Left ventricle myocardium inferior (tissue), 1 donor: ENCODE results near the gene SQOR. TPM values are rescaled to one million over a fixed set of nuclear protein-coding genes. Genes with fewer than 3 reads are reported as not detected.

Source experiments
- DNase-seq: peaks from one replicate; pipeline ENCODE4 v3.0.0-alpha.2; 2020
- H3K27ac ChIP-seq: fragments of 200-600 bp; replicated peaks from 2 replicates; pipeline ENCODE4 v1.8.0; 2021
- H3K27me3 ChIP-seq: fragments of 200-600 bp; 2 replicates; pipeline ENCODE4 v1.8.0; 2021; ENCODE audit warnings: low read depth
- H3K36me3 ChIP-seq: fragments of 200-600 bp; 2 replicates; pipeline ENCODE4 v1.8.0; 2021
- H3K4me1 ChIP-seq: fragments of 200-600 bp; 2 replicates; pipeline ENCODE4 v1.8.0; 2021
- H3K4me3 ChIP-seq: fragments of 200-600 bp; 2 replicates; pipeline ENCODE4 v1.8.0; 2021; ENCODE audit warnings: mild to moderate bottlenecking, moderate library complexity
- H3K9me3 ChIP-seq: fragments of 200-600 bp; replicated peaks from 2 replicates; pipeline ENCODE4 v1.8.0; 2021
- CTCF ChIP-seq: fragments of 200-600 bp; IDR thresholded peaks from 2 replicates; pipeline ENCODE4 v1.8.0; 2021; ENCODE audit warnings: antibody characterized with exemption, mild to moderate bottlenecking, borderline replicate concordance
- intact Hi-C: fragments of 100-400 bp; cut with micrococcal nuclease; formaldehyde crosslinking; loops from one replicate; pipeline ENCODE4 v1.11.0; 2022
- total RNA-seq: library from RNA; stranded (reverse); fragmentation: NEBNext Ultra II Directional; extraction: Animal tissue kit (Norgen Biotek cat#: 25700); gene quantifications from one replicate; pipeline ENCODE4 v1.2.1, GENCODE V29; 2021
- donor health status: DM: no; HTN: yes; CAD: no; lungs with severe emphysema.

SQOR gene
- total RNA-seq, 1 donor from 2014 or later = 16.5 TPM

- H3K4me3 ChIP-seq = no peak overlapping the region
- H3K27me3 ChIP-seq = no peaks in the 10 kb centered on the region
- no peak overlapping the region for H3K27ac ChIP-seq
- H3K9me3 ChIP-seq = no peaks in the 10 kb centered on the region
- peaks cover 30% of the 10 kb centered on the region for H3K36me3 ChIP-seq
- TF ChIP-seq CTCF = no peak
- no peak for DNase-seq
- intact Hi-C loops = no loop called here
- peaks cover 28% of the 10 kb centered on the region for H3K4me1 ChIP-seq
Observed at GRCh38 chr15:45662375-45662774, 27.5 kb downstream of the SQOR start.

- Histone ChIP-seq H3K4me1 (peaks cover 15% of the 10 kb centered on the region), H3K27me3 (no peaks in the 10 kb centered on the region), H3K27ac (no peak overlapping the region), H3K4me3 (no peak overlapping the region), H3K36me3 (peaks cover 39% of the 10 kb centered on the region), H3K9me3 (no peaks in the 10 kb centered on the region)
- intact Hi-C loops = no loop called here
- no peak for DNase-seq
- TF ChIP-seq CTCF = no peak
Observed at GRCh38 chr15:45664451-45664850, 29.6 kb downstream of the SQOR start.

DNA sequence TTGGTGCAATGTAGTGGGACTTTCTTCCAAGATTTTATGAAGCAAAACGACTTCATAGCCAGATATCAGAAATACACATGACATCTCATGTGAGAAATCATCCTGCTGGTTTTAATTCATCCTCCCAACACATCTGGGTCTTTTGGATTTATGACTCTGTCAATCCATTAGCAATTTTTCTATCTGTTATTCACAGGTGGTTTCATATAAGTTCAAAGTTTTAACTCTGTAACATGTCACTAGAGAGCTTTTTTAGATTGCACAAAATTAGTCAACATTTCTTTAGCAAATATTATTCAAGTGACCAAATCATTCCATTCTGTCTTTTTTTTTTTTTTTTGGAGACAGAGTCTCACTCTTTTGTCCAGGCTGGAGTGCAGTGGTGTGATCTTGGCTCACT lies 30.4 kb downstream of the SQOR start:
- intact Hi-C loops = no loop called here
- H3K4me1 ChIP-seq = peaks cover 7% of the 10 kb centered on the region
- DNase-seq = no peak
- H3K27ac ChIP-seq = no peak overlapping the region
- H3K9me3 ChIP-seq = no peaks in the 10 kb centered on the region
- H3K4me3 ChIP-seq = no peak overlapping the region
- TF ChIP-seq CTCF = no peak
- H3K27me3 ChIP-seq = no peaks in the 10 kb centered on the region
- H3K36me3 ChIP-seq = peaks cover 45% of the 10 kb centered on the region

GRCh38 chr15:45666119-45666875 lies 31.5 kb downstream of the SQOR start:
- Histone ChIP-seq H3K27ac (no peak overlapping the region), H3K27me3 (no peaks in the 10 kb centered on the region), H3K9me3 (no peaks in the 10 kb centered on the region), H3K4me3 (no peak overlapping the region), H3K36me3 (peaks cover 53% of the 10 kb centered on the region), H3K4me1 (no peaks in the 10 kb centered on the region)
- DNase-seq = no peak
- intact Hi-C loops = no loop called here
- TF ChIP-seq CTCF = no peak

GRCh38 chr15:45667002-45667401 lies 32.2 kb downstream of the SQOR start:
- DNase-seq = no peak
- H3K36me3 ChIP-seq = peaks cover 54% of the 10 kb centered on the region
- H3K9me3 ChIP-seq = no peaks in the 10 kb centered on the region
- no peak overlapping the region for H3K27ac ChIP-seq
- TF ChIP-seq CTCF = no peak
- no peak overlapping the region for H3K4me3 ChIP-seq
- no peaks in the 10 kb centered on the region for H3K4me1 ChIP-seq
- intact Hi-C loops = no loop called here
- H3K27me3 ChIP-seq = no peaks in the 10 kb centered on the region
